Measurements from ENCODE around the gene ALCAM.
"Not testable (repeated sequence)": the region's sequence is repeated elsewhere in the genome, so short reads cannot be mapped to it uniquely, and the experiment has no call there.

ALCAM gene

DNA sequence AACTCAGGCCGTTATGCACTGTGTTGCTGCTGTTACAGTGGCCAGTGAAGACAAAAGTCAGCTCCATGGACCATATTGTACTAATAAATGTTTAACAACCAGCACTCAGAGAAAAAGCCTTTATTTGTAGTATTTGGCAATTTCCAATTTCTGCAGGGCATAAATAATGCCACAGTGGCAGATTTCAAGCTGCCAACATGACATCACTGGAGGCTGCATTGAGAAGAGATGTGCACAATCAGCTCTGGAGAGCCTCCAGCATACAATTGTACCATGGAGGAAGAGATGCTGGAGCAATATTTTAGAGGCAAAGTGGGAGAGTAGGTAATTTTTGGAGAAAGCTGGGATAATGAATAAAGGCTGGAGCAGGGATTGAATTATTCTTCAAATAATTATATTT, 9.7 kb upstream of the ALCAM start:
- no peak for DNase-seq

GRCh38 chr3:105359098-105359762, 7.5 kb upstream of the ALCAM start:
- peak; percentile 71 for DNase-seq

DNA sequence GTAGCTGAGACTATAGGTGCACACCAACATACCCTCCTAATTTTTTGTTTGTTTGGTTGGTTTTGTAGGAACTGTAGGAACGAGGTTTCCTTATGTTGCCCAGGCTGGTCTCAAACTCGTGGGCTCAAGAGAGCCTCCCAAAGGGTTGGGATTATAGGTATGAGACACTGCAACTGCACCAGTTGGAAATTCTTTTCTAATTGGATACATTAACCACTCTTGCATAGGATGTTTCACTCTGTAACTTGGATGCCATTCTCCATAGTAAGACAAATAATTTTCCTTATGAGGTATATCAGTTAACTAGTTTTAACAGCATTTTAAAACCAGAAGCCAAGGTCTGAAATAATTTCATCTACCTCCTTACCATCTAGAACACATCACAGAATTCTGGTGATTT, 6.7 kb upstream of the ALCAM start:
- DNase-seq: peak; percentile 40

DNA sequence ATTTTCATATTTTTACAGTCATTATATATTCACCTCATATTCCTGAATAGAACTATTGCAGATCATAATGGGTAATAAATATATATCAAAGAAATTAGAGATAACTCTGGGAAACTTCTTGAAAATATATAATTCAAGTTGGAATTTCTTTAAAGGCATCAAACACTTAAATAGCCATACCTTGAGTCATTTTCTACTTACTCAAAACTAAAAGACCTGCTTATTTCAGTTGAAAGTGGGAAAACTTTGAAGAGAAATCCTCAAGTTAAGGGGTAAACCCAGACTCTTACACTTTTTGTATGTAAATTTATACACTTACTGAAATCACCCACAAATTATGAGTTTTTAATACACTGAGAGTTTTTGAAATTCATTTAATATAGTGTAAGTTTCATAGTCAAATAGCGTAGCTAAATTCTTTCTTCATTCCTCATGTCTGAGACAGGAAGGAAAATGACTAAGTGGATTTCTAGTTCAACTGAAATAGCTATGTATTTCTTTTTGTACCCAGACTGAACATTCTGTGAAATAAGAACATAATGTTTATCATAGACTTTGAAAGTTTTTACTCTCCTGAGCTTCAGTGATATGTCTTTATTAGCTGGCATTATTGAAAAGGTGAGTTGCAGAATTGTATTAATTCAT, 4.6 kb upstream of the ALCAM start:
- DNase-seq: peak; percentile 70

DNA sequence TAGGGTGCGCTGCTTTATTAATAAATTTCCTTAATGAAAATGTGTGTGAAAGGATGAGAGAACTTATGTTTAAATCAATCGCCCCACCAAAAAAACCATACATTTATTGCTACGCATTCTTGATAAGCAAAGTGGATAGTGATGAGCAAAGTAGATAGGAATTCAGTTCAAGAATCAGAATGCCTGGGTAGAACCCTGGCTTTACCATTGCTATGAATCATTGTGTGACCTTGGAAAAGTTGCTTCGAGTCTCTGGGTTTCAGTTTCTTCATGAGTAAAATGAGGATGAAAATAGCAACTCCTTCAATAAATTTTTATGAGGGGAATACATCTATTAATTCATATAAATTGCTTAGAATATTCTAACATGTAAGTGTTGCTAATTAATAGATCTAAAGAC, 2.6 kb upstream of the ALCAM start:
- DNase-seq: peak; percentile 89

DNA sequence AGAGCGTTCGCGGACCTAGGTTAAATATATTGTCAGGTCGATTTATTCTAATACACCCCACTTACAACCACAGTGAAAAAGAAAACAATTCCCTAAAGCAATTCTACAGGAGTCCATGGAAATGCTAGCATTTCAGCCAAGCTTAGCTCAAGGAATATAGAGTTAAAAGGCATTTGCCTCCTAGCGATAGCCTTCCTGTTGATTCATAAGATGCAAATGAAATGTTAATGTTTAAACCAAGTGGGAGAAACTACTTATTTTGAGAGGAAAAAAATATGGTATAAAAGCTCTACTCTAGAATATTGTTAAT, 1.7 kb upstream of the ALCAM start:
- peak; percentile 36 for DNase-seq

DNA sequence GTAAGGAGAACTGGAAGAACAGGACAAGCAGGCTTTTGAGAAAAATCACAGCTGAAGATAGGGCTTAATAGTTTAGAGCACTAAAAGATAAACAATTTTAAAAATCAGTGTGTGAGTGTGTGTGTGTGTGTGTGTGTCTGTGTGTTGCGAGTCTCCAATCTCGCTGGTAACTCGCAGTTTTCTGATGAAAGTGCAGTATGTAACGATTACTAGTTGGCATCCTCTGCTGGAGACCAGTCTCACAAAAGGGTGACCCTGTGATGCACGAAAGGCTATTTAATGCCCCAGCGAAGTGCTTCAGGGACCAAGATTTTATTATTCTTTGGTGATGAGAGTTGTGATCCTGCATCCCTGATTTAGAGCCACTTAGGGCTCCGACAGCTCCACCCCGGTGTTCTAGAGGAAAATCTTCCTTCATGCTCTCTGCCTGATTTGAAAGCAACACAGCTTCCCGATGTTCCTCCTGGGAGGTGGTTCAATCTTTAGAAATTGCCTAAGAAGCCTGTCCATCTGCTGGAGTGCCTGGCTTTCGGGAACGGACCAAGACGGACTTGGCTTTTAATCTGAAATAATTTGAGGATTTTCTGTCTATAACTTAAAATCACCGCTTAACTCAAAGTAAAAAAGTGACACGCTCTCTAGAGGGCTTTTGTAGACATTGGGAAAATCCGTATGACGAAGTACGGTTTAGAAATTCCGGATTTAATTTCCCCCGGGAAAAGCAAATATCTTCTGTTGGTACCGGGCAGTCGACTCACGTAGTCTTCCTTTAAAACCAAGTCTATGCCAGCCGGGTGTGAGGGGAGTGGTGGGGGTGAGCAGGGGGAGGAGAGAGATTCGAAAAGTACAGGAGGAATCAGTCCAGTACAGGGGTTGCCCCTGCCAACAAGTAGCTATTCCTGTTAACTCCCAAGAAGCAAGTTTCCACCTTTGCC, 1.1 kb upstream of the ALCAM start:
- DNase-seq: peak; percentile 67

DNA sequence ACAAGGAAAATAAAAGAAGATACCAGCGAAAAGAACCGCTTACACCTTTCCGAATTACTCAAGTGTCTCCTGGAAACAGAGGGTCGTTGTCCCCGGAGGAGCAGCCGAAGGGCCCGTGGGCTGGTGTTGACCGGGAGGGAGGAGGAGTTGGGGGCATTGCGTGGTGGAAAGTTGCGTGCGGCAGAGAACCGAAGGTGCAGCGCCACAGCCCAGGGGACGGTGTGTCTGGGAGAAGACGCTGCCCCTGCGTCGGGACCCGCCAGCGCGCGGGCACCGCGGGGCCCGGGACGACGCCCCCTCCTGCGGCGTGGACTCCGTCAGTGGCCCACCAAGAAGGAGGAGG, 325 bp downstream of the ALCAM start:
- peak; percentile 28 for DNase-seq

DNA sequence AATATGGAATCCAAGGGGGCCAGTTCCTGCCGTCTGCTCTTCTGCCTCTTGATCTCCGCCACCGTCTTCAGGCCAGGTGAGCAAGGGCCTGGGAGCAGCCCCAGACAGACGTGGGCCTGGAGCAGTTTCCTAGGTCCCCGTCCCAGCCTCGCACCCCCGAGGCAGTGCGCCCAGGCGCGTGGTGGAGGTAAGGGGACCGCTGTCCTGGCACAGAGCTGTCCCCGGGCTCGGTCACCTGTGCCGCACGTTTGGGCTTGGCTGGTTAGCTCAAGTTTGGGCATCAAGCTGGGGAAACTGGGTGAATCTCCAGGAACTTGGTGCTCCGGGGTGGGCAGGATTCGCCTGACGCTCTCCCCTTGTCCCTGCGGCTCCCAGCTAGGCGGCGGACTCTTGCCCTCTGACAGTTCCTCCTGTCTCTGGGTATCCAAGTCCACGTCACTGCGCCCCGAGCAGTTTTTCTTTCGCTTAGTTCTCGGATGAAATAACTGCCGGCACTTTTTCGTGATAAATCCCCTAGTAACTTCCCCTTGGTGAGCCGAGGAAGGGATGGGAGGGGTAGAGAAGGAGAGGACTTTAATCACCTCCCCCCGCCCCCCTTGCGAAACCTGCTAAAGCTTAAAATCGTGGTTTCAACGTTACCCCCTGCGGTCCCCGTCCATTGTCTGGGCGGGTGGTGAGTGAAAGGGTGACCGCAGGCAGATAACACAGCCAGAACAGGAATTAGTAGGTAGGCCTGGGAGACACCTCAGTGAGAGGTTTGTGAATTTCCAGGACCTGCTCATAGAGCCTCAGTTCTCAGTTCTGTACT, 901 bp downstream of the ALCAM start:
- DNase-seq: peak; percentile 90

- peak; percentile 73 for DNase-seq
These were observed 2.1 kb downstream of the ALCAM start for GRCh38 chr3:105368566-105369499.

GRCh38 chr3:105369500-105370371, 3.0 kb downstream of the ALCAM start:
- DNase-seq: peak; percentile 81

- DNase-seq: no peak
These were observed 6.7 kb downstream of the ALCAM start for GRCh38 chr3:105373383-105373782.

GRCh38 chr3:105375750-105376511, 9.2 kb downstream of the ALCAM start:
- no peak for DNase-seq

DNA sequence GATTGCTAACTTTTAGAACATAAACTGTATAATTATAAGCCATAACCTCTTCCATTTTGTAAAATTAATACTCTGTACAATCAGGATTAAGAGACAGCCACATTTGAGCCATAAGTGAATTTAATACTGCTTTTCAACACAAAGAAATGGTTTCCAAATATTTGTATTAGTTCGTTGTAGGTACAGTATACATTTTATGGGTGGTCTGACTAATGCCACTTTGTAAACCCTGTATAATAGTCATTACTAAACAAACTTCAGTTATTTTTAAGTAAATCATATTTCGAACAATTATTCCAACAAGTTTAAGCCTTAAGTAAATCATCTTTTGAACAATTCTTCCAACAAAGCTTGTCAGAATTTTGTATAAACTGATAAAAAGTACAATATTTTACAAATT, 11.0 kb downstream of the ALCAM start:
- DNase-seq: no peak

GRCh38 chr3:105385179-105385578, 18.5 kb downstream of the ALCAM start:
- DNase-seq: no peak

DNA sequence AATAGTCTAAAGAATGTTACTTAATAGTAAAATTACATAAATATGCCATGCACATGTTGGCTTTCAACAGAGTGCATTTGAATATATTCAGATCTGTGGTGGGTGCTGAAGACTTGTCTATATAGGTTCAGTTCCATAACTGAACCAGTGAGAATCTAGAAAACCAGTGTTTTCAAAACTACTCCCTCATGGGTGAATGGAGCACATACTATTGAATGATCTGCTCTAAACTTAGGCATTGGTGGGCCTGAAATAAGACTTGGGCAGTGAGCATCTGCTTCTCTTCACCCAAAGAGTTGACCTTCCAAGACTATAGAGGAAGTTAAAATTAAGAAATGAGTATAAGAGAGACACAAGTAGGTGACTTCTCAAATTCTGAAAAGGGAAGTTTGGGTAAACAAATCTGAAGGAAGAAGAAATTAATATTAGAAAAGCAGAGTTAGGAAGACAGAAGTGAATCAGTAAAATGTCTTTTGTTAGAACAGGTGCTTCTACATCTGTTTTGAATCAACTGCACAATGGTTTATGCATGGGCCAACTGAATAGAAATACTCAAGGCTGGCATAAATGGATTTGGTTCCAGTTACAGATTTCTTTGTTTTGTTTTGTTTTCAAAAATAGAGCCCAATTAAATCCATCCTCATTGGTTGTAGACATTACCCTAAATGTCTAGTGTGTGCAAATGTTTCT, 19.3 kb downstream of the ALCAM start:
- no peak for DNase-seq

DNA sequence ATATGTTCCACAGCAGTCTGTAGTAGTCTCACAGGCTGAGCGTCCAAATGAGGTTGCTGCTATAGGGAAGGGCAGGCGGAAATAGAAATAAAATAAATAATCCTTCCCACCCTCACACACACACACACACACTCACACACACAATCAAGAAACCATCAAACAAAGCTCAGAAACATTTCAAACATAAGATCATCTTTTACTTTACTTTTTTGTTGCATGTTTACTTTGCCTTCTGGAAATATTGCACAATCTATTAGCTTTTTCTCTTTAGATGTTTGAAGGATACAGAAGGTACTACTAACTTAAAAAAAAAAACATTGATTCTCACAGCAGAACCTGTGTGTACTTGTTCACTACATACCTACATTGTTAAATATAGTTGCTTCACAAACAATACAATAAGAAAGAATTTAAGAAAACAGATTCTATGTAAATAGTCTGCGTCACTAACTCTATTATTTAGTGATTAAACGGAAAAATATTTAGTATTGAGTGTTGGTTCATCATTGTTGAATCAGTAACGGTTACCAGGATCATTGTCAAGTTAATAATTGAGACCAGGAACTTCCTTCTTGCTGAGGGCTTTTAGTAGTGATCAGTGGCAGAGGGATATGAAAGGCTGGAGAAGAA, 20.5 kb downstream of the ALCAM start:
- peak; percentile 68 for DNase-seq

GRCh38 chr3:105388176-105388575, 21.5 kb downstream of the ALCAM start:
- no peak for DNase-seq

DNA sequence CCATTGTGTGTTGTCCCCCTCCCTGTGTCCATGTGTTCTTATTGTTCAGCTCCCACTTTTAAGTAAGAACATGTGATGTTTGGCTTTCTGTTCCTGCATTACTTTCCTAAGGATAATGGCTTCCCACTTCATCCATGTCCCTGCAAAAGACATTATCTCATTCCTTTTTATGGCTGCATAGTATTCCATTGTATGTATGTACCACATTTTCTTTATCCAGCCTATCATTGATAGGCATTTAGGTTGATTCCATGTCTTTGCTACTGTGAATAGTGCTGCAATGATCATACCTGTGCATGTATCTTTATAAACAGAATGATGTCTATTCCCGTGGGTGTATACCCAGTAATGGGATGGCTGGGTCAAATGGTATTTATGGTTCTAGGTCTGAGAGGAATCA, 23.1 kb downstream of the ALCAM start:
- DNase-seq: not testable (repeated sequence)

All from EL (cell line).